Keratinocyte (primary cell): ENCODE measurements around the gene TSPAN10. TPM values are rescaled to one million over a fixed set of nuclear protein-coding genes. Genes with fewer than 3 reads are reported as not detected.

Source experiments
- DNase-seq: peaks from one replicate; pipeline ENCODE4 v3.0.0-alpha.2; 2011; ENCODE audit warnings: low read depth, missing footprints, low spot score
- FAIRE-seq: peaks from 2 replicates; lab custom pipeline; 2011; peaks lifted over from hg19 to GRCh38; lab: Jason Lieb, UNC
- H2AFZ ChIP-seq: 2 replicates; pipeline ENCODE4 v1.6.0; 2012; ENCODE audit warnings: low read length, control low read depth, inconsistent platforms; ENCODE audit not compliant: control insufficient read depth
- H3K27ac ChIP-seq: 2 replicates; pipeline ENCODE4 v1.5.1; 2011; ENCODE audit warnings: low read length; ENCODE audit not compliant: control insufficient read depth, insufficient read depth
- H3K27me3 ChIP-seq: 3 replicates; pipeline ENCODE4 v1.6.0; 2011; ENCODE audit warnings: low read length; ENCODE audit not compliant: control insufficient read depth, insufficient read depth; ENCODE audit errors: extremely low read depth
- H3K36me3 ChIP-seq, 2 experiments: 2 replicates in 1 of 2; 3 replicates in 1 of 2; pipeline ENCODE4 v1.5.1; 2011; ENCODE audit warnings: low read length in 2 of 2, mild to moderate bottlenecking in 1 of 2; ENCODE audit not compliant: control insufficient read depth in 2 of 2, insufficient read depth in 2 of 2; ENCODE audit errors: extremely low read depth in 1 of 2
- H3K4me1 ChIP-seq: 3 replicates; pipeline ENCODE4 v1.5.1; 2011; ENCODE audit warnings: low read length; ENCODE audit not compliant: control insufficient read depth, insufficient read depth; ENCODE audit errors: extremely low read depth
- H3K4me2 ChIP-seq: 3 replicates; pipeline ENCODE4 v1.6.0; 2011; ENCODE audit warnings: low read depth, low read length; ENCODE audit not compliant: control insufficient read depth, insufficient read depth; ENCODE audit errors: extremely low read depth
- H3K4me3 ChIP-seq, 3 experiments: fragments of 200-600 bp in 1 of 3; sonication (generic) in 1 of 3; 2 replicates in 2 of 3; 3 replicates in 1 of 3; pipeline ENCODE4 v1.5.1; 2011 to 2016; ENCODE audit warnings: low read length in 3 of 3, mild to moderate bottlenecking in 3 of 3, control low read depth in 2 of 3, inconsistent platforms in 1 of 3, low read depth in 1 of 3, mixed read lengths in 1 of 3, mixed run types in 1 of 3, moderate library complexity in 1 of 3; ENCODE audit not compliant: control insufficient read depth in 2 of 3, insufficient read depth in 2 of 3; ENCODE audit errors: extremely low read depth in 1 of 3
- H3K79me2 ChIP-seq: 2 replicates; pipeline ENCODE4 v1.6.0; 2012; ENCODE audit warnings: low read length; ENCODE audit not compliant: control insufficient read depth, insufficient read depth
- H3K9ac ChIP-seq: 3 replicates; pipeline ENCODE4 v1.6.0; 2011; ENCODE audit warnings: low read length; ENCODE audit not compliant: control insufficient read depth, insufficient read depth; ENCODE audit errors: extremely low read depth
- H3K9me1 ChIP-seq: 3 replicates; pipeline ENCODE4 v1.6.0; 2011; ENCODE audit warnings: low read length; ENCODE audit not compliant: control insufficient read depth, insufficient read depth; ENCODE audit errors: extremely low read depth
- H3K9me3 ChIP-seq: 2 replicates; pipeline ENCODE4 v1.5.1; 2012; ENCODE audit warnings: low read depth, low read length; ENCODE audit not compliant: control insufficient read depth
- H4K20me1 ChIP-seq: 3 replicates; pipeline ENCODE4 v1.6.0; 2011; ENCODE audit warnings: low read length; ENCODE audit not compliant: control insufficient read depth, insufficient read depth; ENCODE audit errors: extremely low read depth
- EZH2 ChIP-seq: IDR thresholded peaks from one replicate; pipeline ENCODE4 v1.6.1; 2012; ENCODE audit warnings: inconsistent platforms, mild to moderate bottlenecking, low read length, moderate library complexity
- dilution Hi-C: fragments of 300-500 bp; cut with MboI; formaldehyde crosslinking; loops from one replicate; pipeline ENCODE4 v1.7.0; 2020; ENCODE audit warnings: low sequenced_read_pairs; ENCODE audit not compliant: extremely low pct_ligation_motif_present
- polyA plus RNA-seq, 5 experiments: library from polyadenylated mRNA; depleted of rRNA in 3 of 5; stranded (reverse) in 3 of 5; stranded (forward) in 1 of 5; unstranded in 1 of 5; fragments of >200 nt; gene quantifications; 1 replicate in 1 of 5; 2 replicates in 3 of 5; 3 replicates in 1 of 5; pipeline versions ENCODE4 v1.2.1 to v1.2.3, GENCODE V29; 2011 to 2012; ENCODE audit warnings: missing spikeins in 2 of 5, low read depth in 1 of 5, low replicate concordance in 1 of 5
- TF ChIP-seq, protein P1 (sequence below), 3 experiments: IDR thresholded peaks in 1 of 3; conservative IDR thresholded peaks in 1 of 3; optimal IDR thresholded peaks in 1 of 3; 2 replicates in 2 of 3; 3 replicates in 1 of 3; pipeline versions ENCODE3 to v1.5.1; 2011; ENCODE audit warnings: low read length in 3 of 3, mild to moderate bottlenecking in 3 of 3, moderate library complexity in 2 of 3, control low read depth in 1 of 3, inconsistent platforms in 1 of 3; ENCODE audit not compliant: insufficient read depth in 2 of 3; ENCODE audit errors: extremely low read depth in 1 of 3

Gene TSPAN10
- polyA plus RNA-seq, 1 donor (not counting 4 experiments of a cell fraction or from before 2014, with no cell fraction given): 0.89 TPM

DNA sequence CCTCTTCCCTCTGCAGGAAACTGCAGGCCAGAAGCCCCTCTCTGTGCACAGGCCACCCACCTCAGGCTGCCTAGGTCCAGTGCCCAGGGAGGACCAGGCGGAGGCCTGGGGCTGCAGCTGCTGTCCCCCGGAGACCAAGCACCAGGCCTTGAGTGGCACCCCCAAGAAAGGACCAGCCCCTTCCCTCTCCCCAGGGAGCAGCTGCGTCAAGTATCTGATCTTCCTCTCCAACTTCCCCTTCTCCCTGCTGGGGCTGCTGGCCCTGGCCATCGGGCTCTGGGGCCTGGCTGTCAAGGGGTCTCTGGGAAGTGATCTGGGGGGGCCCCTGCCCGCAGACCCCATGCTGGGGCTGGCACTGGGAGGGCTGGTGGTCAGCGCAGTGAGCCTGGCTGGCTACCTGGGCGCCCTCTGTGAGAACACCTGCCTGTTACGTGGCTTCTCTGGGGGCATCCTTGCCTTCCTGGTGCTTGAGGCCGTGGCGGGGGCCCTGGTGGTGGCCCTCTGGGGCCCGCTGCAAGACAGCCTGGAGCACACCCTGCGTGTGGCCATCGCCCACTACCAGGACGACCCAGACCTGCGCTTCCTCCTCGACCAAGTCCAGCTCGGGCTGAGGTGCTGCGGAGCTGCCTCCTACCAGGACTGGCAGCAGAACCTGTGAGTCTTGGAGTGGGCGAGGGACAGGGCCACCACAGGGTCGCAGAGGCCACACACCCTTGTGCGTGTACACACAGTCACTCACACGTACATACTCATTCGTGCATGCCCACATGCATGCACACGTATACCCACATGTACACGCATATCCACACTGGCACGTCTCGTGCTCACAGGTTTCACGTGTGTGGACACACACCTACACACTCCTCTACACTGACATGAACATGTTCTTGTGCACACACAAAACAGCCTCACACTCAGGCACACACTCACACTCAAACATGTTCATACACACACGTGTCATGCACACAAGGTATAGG, 8.3 kb downstream of the TSPAN10 start:
- peaks cover 4% of the 10 kb centered on the region for H4K20me1 ChIP-seq
- H3K27me3 ChIP-seq: peaks cover 25% of the 10 kb centered on the region
- FAIRE-seq: no peak
- DNase-seq: no peak
- H3K79me2 ChIP-seq: no peaks in the 10 kb centered on the region
- no peak overlapping the region for H3K4me3 ChIP-seq
- H3K4me1 ChIP-seq: peaks cover 12% of the 10 kb centered on the region
- peaks cover 0 to 3% of the 10 kb centered on the region in 2 experiments for H3K36me3 ChIP-seq
- H3K4me2 ChIP-seq: no peak overlapping the region
- no peaks in the 10 kb centered on the region for H3K9me1 ChIP-seq
- TF ChIP-seq, protein P1, sequence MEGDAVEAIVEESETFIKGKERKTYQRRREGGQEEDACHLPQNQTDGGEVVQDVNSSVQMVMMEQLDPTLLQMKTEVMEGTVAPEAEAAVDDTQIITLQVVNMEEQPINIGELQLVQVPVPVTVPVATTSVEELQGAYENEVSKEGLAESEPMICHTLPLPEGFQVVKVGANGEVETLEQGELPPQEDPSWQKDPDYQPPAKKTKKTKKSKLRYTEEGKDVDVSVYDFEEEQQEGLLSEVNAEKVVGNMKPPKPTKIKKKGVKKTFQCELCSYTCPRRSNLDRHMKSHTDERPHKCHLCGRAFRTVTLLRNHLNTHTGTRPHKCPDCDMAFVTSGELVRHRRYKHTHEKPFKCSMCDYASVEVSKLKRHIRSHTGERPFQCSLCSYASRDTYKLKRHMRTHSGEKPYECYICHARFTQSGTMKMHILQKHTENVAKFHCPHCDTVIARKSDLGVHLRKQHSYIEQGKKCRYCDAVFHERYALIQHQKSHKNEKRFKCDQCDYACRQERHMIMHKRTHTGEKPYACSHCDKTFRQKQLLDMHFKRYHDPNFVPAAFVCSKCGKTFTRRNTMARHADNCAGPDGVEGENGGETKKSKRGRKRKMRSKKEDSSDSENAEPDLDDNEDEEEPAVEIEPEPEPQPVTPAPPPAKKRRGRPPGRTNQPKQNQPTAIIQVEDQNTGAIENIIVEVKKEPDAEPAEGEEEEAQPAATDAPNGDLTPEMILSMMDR (optimal IDR thresholded peaks at IDR 0.05 in 1 of 3, IDR thresholded peaks at IDR 0.05 in 1 of 3, conservative IDR thresholded peaks at IDR 0.05 in 1 of 3; ENCODE audit: extremely low read depth in 1 of 3, insufficient read depth in 2 of 3, low read length in 3 of 3): no peak
- TF ChIP-seq EZH2: no peak
- H2AFZ ChIP-seq: no peak overlapping the region
- no peak overlapping the region for H3K9ac ChIP-seq
- dilution Hi-C loops: no loop called here
- no peaks in the 10 kb centered on the region for H3K9me3 ChIP-seq
- no peak overlapping the region for H3K27ac ChIP-seq

GRCh38 chr17:81646869-81647600, 10.0 kb downstream of the TSPAN10 start:
- dilution Hi-C loops: no loop called here
- DNase-seq: no peak
- H3K36me3 ChIP-seq: peaks cover 0 to 3% of the 10 kb centered on the region in 2 experiments
- no peak overlapping the region for H3K4me3 ChIP-seq
- FAIRE-seq: no peak
- H3K27me3 ChIP-seq: peaks cover 25% of the 10 kb centered on the region
- H3K4me1 ChIP-seq: peaks cover 7% of the 10 kb centered on the region
- no peaks in the 10 kb centered on the region for H3K79me2 ChIP-seq
- H3K4me2 ChIP-seq: no peak overlapping the region
- H3K27ac ChIP-seq: no peak overlapping the region
- TF ChIP-seq, protein P1 (optimal IDR thresholded peaks at IDR 0.05 in 1 of 3, IDR thresholded peaks at IDR 0.05 in 1 of 3, conservative IDR thresholded peaks at IDR 0.05 in 1 of 3; ENCODE audit: extremely low read depth in 1 of 3, insufficient read depth in 2 of 3, low read length in 3 of 3): no peak
- TF ChIP-seq EZH2: no peak
- H3K9me1 ChIP-seq: no peaks in the 10 kb centered on the region
- no peak overlapping the region for H2AFZ ChIP-seq
- peaks cover 4% of the 10 kb centered on the region for H4K20me1 ChIP-seq
- no peak overlapping the region for H3K9ac ChIP-seq
- no peaks in the 10 kb centered on the region for H3K9me3 ChIP-seq
